ENCODE data around the gene AOAH.
A peak's percentile ranks its signal among the peaks of the same experiment; 100 is the strongest.

Gene AOAH

GRCh38 chr7:36527549-36527913, 196.8 kb downstream of the AOAH start:
- Mint-ChIP-seq H3K27me3 (ENCODE audit: low read depth) (no peaks in the 10 kb centered on the region), H3K4me3 (no peak overlapping the region), H3K36me3 (ENCODE audit: low read depth) (peaks cover 44% of the 10 kb centered on the region), H3K9me3 (no peaks in the 10 kb centered on the region), H3K27ac (peak overlapping the region; percentile 51), H3K4me1 (ENCODE audit: low read depth) (peaks cover 25% of the 10 kb centered on the region)
- DNase-seq (ENCODE audit: low spot score): peak; percentile 6

- Mint-ChIP-seq H3K4me3 (no peak overlapping the region), H3K36me3 (ENCODE audit: low read depth) (peaks cover 44% of the 10 kb centered on the region), H3K27me3 (ENCODE audit: low read depth) (no peaks in the 10 kb centered on the region), H3K27ac (peak overlapping the region; percentile 51), H3K4me1 (ENCODE audit: low read depth) (peaks cover 25% of the 10 kb centered on the region), H3K9me3 (no peaks in the 10 kb centered on the region)
- peak; percentile 20 for DNase-seq (ENCODE audit: low spot score)
These were observed 197.3 kb downstream of the AOAH start for GRCh38 chr7:36526863-36527548.

- no peak for DNase-seq (ENCODE audit: low spot score)
- Mint-ChIP-seq H3K9me3 (no peaks in the 10 kb centered on the region), H3K36me3 (ENCODE audit: low read depth) (peaks cover 41% of the 10 kb centered on the region), H3K27me3 (ENCODE audit: low read depth) (no peaks in the 10 kb centered on the region), H3K4me3 (no peak overlapping the region), H3K27ac (no peak overlapping the region), H3K4me1 (ENCODE audit: low read depth) (peaks cover 21% of the 10 kb centered on the region)
These were observed 200.8 kb downstream of the AOAH start for GRCh38 chr7:36523371-36524101.

GRCh38 chr7:36522453-36523007, 201.8 kb downstream of the AOAH start:
- Mint-ChIP-seq H3K36me3 (ENCODE audit: low read depth) (peaks cover 33% of the 10 kb centered on the region), H3K9me3 (no peaks in the 10 kb centered on the region), H3K4me3 (no peak overlapping the region), H3K27ac (no peak overlapping the region), H3K4me1 (ENCODE audit: low read depth) (peaks cover 13% of the 10 kb centered on the region), H3K27me3 (ENCODE audit: low read depth) (no peaks in the 10 kb centered on the region)
- DNase-seq (ENCODE audit: low spot score): no peak

GRCh38 chr7:36521911-36522310, 202.4 kb downstream of the AOAH start:
- peaks cover 10% of the 10 kb centered on the region for H3K4me1 Mint-ChIP-seq (ENCODE audit: low read depth)
- H3K9me3 Mint-ChIP-seq: no peaks in the 10 kb centered on the region
- H3K4me3 Mint-ChIP-seq: no peak overlapping the region
- DNase-seq (ENCODE audit: low spot score): no peak
- H3K27ac Mint-ChIP-seq: no peak overlapping the region
- no peaks in the 10 kb centered on the region for H3K27me3 Mint-ChIP-seq (ENCODE audit: low read depth)
- peaks cover 28% of the 10 kb centered on the region for H3K36me3 Mint-ChIP-seq (ENCODE audit: low read depth)

GRCh38 chr7:36521133-36521532, 203.2 kb downstream of the AOAH start:
- DNase-seq (ENCODE audit: low spot score): no peak
- H3K9me3 Mint-ChIP-seq: no peaks in the 10 kb centered on the region
- H3K4me3 Mint-ChIP-seq: no peak overlapping the region
- H3K36me3 Mint-ChIP-seq (ENCODE audit: low read depth): peaks cover 22% of the 10 kb centered on the region
- H3K27ac Mint-ChIP-seq: no peak overlapping the region
- no peaks in the 10 kb centered on the region for H3K27me3 Mint-ChIP-seq (ENCODE audit: low read depth)
- peaks cover 8% of the 10 kb centered on the region for H3K4me1 Mint-ChIP-seq (ENCODE audit: low read depth)

- Mint-ChIP-seq H3K9me3 (peaks cover 3% of the 10 kb centered on the region), H3K27ac (peak overlapping the region; percentile 58), H3K36me3 (ENCODE audit: low read depth) (peaks cover 25% of the 10 kb centered on the region), H3K4me1 (ENCODE audit: low read depth) (peaks cover 10% of the 10 kb centered on the region), H3K27me3 (ENCODE audit: low read depth) (no peaks in the 10 kb centered on the region), H3K4me3 (no peak overlapping the region)
- no peak for DNase-seq (ENCODE audit: low spot score)
These were observed 208.4 kb downstream of the AOAH start for GRCh38 chr7:36515847-36516246.

GRCh38 chr7:36514289-36515243, 209.7 kb downstream of the AOAH start:
- Mint-ChIP-seq H3K36me3 (ENCODE audit: low read depth) (peaks cover 18% of the 10 kb centered on the region), H3K4me3 (no peak overlapping the region), H3K27me3 (ENCODE audit: low read depth) (no peaks in the 10 kb centered on the region), H3K4me1 (ENCODE audit: low read depth) (peaks cover 10% of the 10 kb centered on the region), H3K27ac (no peak overlapping the region), H3K9me3 (peaks cover 3% of the 10 kb centered on the region)
- no peak for DNase-seq (ENCODE audit: low spot score)

GRCh38 chr7:36513393-36513792, 210.9 kb downstream of the AOAH start:
- H3K9me3 Mint-ChIP-seq: peaks cover 3% of the 10 kb centered on the region
- DNase-seq (ENCODE audit: low spot score): no peak
- no peaks in the 10 kb centered on the region for H3K27me3 Mint-ChIP-seq (ENCODE audit: low read depth)
- no peak overlapping the region for H3K27ac Mint-ChIP-seq
- peaks cover 10% of the 10 kb centered on the region for H3K4me1 Mint-ChIP-seq (ENCODE audit: low read depth)
- peaks cover 13% of the 10 kb centered on the region for H3K36me3 Mint-ChIP-seq (ENCODE audit: low read depth)
- no peak overlapping the region for H3K4me3 Mint-ChIP-seq

GRCh38 chr7:36512616-36513015, 211.7 kb downstream of the AOAH start:
- Mint-ChIP-seq H3K36me3 (ENCODE audit: low read depth) (peaks cover 13% of the 10 kb centered on the region), H3K27ac (no peak overlapping the region), H3K9me3 (peaks cover 3% of the 10 kb centered on the region), H3K27me3 (ENCODE audit: low read depth) (no peaks in the 10 kb centered on the region), H3K4me3 (no peak overlapping the region), H3K4me1 (ENCODE audit: low read depth) (peaks cover 10% of the 10 kb centered on the region)
- DNase-seq (ENCODE audit: low spot score): no peak

- DNase-seq (ENCODE audit: low spot score): no peak
- H3K9me3 Mint-ChIP-seq: peaks cover 5% of the 10 kb centered on the region
These were observed 214.3 kb downstream of the AOAH start for GRCh38 chr7:36509962-36510361.

GRCh38 chr7:36507475-36508440, 216.5 kb downstream of the AOAH start:
- Mint-ChIP-seq H3K4me3 (no peak overlapping the region), H3K27ac (no peak overlapping the region), H3K9me3 (peaks cover 8% of the 10 kb centered on the region), H3K36me3 (ENCODE audit: low read depth) (peaks cover 6% of the 10 kb centered on the region), H3K4me1 (ENCODE audit: low read depth) (no peaks in the 10 kb centered on the region), H3K27me3 (ENCODE audit: low read depth) (no peaks in the 10 kb centered on the region)
- DNase-seq (ENCODE audit: low spot score): no peak

More at GRCh38 chr7:36509962-36510361, 214.3 kb downstream of the AOAH start:
- H3K4me3 Mint-ChIP-seq: no peak overlapping the region
- H3K27me3 Mint-ChIP-seq (ENCODE audit: low read depth): no peaks in the 10 kb centered on the region
- H3K4me1 Mint-ChIP-seq (ENCODE audit: low read depth): no peaks in the 10 kb centered on the region
- H3K36me3 Mint-ChIP-seq (ENCODE audit: low read depth): peaks cover 9% of the 10 kb centered on the region
- H3K27ac Mint-ChIP-seq: no peak overlapping the region

- no peak overlapping the region for H3K27ac Mint-ChIP-seq
These were observed 217.5 kb downstream of the AOAH start for GRCh38 chr7:36506820-36507219.

More at GRCh38 chr7:36506820-36507219, 217.5 kb downstream of the AOAH start:
- DNase-seq (ENCODE audit: low spot score): no peak
- H3K36me3 Mint-ChIP-seq (ENCODE audit: low read depth): peaks cover 5% of the 10 kb centered on the region
- no peak overlapping the region for H3K4me3 Mint-ChIP-seq
- peaks cover 8% of the 10 kb centered on the region for H3K9me3 Mint-ChIP-seq
- H3K27me3 Mint-ChIP-seq (ENCODE audit: low read depth): no peaks in the 10 kb centered on the region
- H3K4me1 Mint-ChIP-seq (ENCODE audit: low read depth): no peaks in the 10 kb centered on the region

All from T-helper 2 cell treated with Interferon-gamma antibody and Interleukin-4, amounts not matched to agents 5 μg/mL and 100 μg/mL, for 36 hours (primary cell).